HG03521 (cell line): Measurements from ENCODE around the gene LYZL1.
"Not testable (repeated sequence)": the region's sequence is repeated elsewhere in the genome, so short reads cannot be mapped to it uniquely, and the experiment has no call there.

Experiments used
- ATAC-seq: cut with Tn5 transposase; IDR thresholded peaks from one replicate; pipeline ENCODE4 v1.9.1; 2021; ENCODE audit warnings: mild to moderate bottlenecking, moderate library complexity; ENCODE audit not compliant: unreplicated experiment

Gene LYZL1

DNA sequence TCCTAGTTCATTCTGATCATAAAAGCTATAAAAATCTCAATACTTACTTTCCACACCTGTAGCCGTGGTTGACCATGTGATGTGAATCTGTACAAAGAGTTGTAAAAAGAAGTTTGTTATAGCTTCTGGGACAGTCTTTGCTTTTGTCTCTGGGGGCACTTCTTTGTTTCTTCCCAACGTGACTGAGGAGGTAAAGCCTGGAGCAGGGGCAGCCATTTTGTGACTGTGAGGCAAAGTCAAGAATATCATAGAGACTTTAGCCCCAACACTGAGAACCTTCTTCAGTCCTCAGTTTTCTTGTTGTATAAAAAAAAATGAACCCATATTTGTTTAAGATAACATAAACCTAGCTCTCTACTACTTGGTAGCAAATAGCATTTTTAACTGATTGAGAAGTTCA lies 29.4 kb upstream of the LYZL1 start:
- no peak for ATAC-seq

DNA sequence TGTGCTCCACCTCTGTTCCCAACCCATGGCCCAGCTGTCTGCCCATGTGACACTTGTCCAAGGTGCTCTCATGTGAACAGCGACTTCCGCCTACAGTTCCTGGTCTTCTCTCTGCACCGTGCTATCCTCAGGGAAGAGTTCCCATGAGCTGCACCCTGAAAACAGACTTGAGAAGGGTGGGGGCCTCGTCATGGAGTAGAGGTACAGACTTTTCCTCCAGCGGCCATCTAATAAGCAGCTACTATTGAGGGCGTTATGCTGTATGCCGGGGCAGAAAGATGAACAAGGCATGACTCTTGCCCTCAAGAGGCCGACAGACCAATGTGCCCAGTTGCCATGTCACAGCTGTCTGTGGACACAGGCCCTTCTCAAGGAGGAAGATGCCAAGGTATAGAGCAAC lies 25.4 kb upstream of the LYZL1 start:
- ATAC-seq: no peak

DNA sequence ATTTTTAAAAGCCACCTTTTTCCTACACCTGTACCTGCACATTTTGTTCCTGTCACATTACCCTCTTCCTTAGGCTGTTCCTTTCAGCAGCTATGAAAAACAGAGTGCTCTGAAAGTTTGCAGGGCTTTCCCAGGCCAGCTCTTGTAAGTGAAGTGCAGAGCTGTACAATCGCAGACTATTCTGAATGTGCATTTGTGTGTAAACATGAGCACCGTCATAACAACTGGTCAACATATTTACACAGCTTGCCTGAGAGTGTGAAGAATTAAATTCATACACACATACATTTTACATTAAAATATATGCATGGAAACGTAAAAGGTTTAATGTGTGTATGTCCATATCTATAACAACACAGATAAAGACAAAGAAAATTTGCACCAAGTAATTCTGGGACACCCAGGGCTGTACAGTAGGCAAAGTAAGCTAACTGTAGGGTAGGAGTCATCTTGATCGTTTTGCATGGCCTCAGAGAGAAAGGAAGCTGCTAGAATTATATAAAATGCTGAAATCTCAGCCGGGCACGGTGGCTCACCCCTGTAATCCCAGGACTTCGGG lies 23.6 kb upstream of the LYZL1 start:
- ATAC-seq: no peak

- no peak for ATAC-seq
Observed at GRCh38 chr10:29266641-29267040, 22.2 kb upstream of the LYZL1 start.

DNA sequence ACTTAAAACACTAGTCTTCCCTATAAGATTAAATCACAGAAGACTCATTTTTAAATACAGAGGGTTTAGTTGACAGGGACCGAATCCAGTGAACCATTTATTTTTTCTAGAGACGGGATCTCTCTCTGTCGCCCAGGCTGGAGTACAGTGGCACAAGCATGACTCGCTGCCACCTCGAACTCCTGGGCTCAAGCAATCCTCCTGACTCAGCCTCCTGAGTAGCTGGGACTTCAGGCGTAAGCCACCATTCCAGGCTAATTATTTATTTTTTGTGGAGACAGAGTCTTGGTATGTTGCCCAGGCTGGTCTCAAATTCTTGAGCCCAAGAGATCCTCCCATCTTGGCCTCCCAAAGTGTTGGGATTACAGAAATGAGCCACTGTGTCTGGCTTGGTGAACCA lies 20.9 kb upstream of the LYZL1 start:
- no peak for ATAC-seq

GRCh38 chr10:29269486-29269885 lies 19.4 kb upstream of the LYZL1 start:
- no peak for ATAC-seq

DNA sequence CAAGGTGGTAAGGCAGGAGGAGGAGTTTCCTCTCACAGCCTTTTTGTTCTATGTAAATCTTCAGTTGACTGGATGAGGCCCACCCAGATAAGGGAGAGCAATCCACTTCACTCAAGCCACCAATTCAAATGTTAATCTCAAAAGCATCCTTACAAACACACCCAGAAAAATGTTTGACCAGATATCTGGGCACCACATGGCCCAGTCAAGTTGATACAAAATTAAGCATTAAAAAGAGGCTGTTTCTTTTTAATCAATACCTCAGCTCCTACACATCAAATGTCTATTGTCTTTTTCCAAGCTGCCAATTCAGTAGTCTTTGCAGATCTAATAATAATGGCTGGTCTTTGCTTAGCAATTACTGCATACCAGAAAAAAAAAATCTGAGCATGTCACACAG lies 18.0 kb upstream of the LYZL1 start:
- ATAC-seq: no peak

DNA sequence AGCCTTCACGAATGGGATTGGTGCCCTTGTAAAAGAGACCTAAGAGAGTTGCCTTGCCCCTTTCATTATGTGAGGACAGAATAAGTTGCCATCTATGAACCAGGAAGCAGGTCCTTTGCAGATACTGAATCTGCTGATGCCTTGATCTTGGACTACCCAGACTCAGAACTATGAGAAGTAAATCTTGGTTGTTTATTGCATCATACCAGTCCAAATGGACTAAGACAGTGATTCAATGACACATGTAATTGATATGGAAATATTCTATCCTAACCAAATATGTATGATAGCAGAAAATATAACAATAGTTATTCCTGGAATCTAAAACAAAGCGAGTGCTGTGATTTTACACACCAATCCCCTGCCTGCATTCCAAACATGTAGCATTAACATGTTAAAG lies 17.0 kb upstream of the LYZL1 start:
- ATAC-seq: no peak

GRCh38 chr10:29273478-29273877 lies 15.4 kb upstream of the LYZL1 start:
- no peak for ATAC-seq

- no peak for ATAC-seq
Observed at GRCh38 chr10:29276251-29276850, 12.5 kb upstream of the LYZL1 start.

GRCh38 chr10:29277296-29277695 lies 11.6 kb upstream of the LYZL1 start:
- ATAC-seq: no peak

GRCh38 chr10:29279779-29280487 lies 8.9 kb upstream of the LYZL1 start:
- no peak for ATAC-seq

DNA sequence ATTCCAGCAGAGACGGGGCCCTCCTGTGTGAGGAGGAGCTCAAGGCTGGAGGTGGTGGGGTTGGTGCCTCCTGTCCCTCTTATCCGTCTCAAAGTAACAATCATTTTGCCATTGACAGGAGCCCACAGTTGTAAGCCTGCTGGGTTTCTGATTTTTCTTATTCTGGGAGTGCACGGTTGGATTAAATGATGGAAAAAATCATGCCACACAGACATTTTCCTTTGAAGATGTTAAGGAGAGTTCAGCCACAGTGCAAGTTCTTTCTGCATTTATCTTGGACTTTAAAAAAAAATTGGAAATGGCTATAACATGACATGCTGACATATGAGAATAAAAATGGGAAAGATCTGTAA lies 8.4 kb upstream of the LYZL1 start:
- no peak for ATAC-seq

- ATAC-seq: peak; percentile 90
Observed at GRCh38 chr10:29285624-29286051, 3.2 kb upstream of the LYZL1 start.

DNA sequence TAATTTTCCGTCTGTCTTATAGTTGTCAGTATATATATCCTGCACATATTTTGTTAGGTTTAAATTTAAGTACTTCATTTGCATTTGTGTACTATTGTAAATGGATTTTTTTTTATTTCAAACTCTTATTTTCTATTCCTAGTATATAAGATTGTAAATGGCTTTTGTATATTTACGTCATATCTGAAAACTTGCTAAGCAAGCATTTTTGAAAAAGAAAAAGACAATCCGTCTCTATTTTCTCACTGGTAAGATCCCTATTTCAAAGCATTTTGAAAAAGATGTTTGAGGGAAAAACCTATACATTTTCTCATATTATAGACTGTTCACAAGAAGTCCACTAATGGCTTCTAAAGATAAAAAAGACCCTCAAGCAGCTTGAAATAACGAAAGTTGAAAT lies 1.2 kb upstream of the LYZL1 start:
- ATAC-seq: no peak

DNA sequence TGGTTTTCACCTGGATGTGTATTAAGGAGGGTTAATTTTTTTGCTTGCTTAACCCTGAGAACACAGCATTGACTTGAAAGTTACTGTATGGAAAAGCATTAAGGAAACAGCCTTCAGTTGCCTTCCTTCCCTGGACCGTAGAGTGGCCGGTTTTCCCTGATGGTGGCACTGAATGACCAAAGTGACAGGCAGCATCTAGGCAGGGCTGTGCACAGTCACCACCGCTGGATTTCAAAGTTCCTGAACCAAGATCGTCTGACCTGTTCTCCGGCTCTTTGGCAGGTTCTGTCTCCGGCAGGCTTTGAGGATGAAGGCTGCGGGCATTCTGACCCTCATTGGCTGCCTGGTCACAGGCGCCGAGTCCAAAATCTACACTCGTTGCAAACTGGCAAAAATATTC lies 2.7 kb downstream of the LYZL1 start:
- ATAC-seq: not testable (repeated sequence)

GRCh38 chr10:29292406-29292805 lies 3.5 kb downstream of the LYZL1 start:
- not testable (repeated sequence) for ATAC-seq

DNA sequence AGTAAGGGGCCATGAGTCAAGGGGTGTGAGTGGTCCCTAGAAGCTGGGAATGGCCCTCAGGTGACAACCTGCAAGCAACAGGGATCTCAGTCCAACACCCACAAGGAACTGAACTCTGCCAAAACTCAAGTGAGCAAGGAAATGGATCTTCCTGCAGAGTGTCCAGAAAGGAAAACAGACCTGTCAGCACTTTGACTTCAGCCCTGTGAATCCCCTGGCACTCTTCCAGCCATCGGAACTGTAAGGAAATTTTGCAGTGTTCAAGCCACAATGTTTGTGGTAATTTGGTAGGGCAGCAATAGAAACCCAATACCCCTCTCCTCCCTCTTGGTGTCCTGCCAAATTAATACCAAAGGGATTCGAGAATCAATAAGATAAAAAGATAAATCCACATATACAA lies 6.9 kb downstream of the LYZL1 start:
- no peak for ATAC-seq

GRCh38 chr10:29297678-29298077 lies 8.8 kb downstream of the LYZL1 start:
- ATAC-seq: no peak

- ATAC-seq: no peak
Observed at GRCh38 chr10:29301359-29301910, 12.6 kb downstream of the LYZL1 start.

- no peak for ATAC-seq
Observed at GRCh38 chr10:29302499-29302898, 13.6 kb downstream of the LYZL1 start.

DNA sequence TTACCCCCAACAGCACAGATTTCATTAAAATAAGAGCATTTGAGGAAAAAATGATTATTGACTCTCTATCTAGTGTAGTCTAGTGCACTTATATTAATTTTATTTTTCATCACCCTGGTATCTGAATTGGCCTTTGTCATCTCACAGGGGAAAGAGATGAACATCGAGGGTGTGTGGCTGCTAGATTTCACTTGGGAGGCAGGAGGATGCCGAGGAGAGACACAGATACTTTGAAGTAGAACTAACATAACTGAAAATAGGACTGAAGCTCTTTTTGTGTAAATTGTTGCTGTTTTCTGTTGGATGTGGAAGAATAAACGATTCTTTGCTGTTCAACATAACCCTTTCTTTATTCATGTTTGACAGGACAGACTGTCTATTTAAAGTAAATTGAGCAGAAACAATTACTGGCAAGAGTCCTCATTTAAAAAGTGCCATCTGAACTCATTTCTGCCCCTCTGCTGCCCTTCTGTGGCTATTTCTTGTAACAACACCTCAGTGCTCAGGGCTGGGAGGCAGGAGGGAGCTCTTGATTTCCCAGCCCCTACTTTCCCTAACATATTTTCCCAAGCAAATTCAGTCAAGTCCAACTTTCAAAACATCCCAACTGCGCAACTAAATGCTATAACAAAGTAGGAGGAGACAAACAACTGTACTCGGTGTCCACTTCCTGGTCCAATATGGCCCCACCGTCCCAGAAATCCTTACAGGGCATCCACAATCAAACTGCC lies 15.6 kb downstream of the LYZL1 start:
- no peak for ATAC-seq
